NT2/D1 (cell line): Measurements from ENCODE around the gene RELL1.

ENCODE experiments used
- DNase-seq: peaks from one replicate; pipeline ENCODE4 v3.0.0-alpha.2; 2011; ENCODE audit warnings: low read depth, low spot score
- H3K27me3 ChIP-seq: 2 replicates; pipeline ENCODE4 v1.6.0; 2011; ENCODE audit warnings: mild to moderate bottlenecking; ENCODE audit not compliant: insufficient read length, insufficient read depth
- H3K36me3 ChIP-seq: 2 replicates; pipeline ENCODE4 v1.6.1; 2011; ENCODE audit warnings: mild to moderate bottlenecking, low read length, mixed read lengths; ENCODE audit not compliant: insufficient read depth, insufficient read length
- H3K4me1 ChIP-seq: 2 replicates; pipeline ENCODE4 v1.5.1; 2011; ENCODE audit not compliant: insufficient read depth, insufficient read length
- H3K4me3 ChIP-seq: 2 replicates; pipeline ENCODE4 v1.5.1; 2011; ENCODE audit warnings: low read depth; ENCODE audit not compliant: insufficient read length
- H3K9ac ChIP-seq: 2 replicates; pipeline ENCODE4 v1.6.0; 2011; ENCODE audit warnings: low read depth; ENCODE audit not compliant: insufficient read length
- H3K9me3 ChIP-seq: 2 replicates; pipeline ENCODE4 v1.5.1; 2011; ENCODE audit warnings: mild to moderate bottlenecking, low read length; ENCODE audit not compliant: insufficient read depth
- SUZ12 ChIP-seq: IDR thresholded peaks from 2 replicates; pipeline ENCODE4 v1.6.1; 2011; ENCODE audit not compliant: insufficient read length, insufficient read depth; ENCODE audit errors: extremely low read depth
- YY1 ChIP-seq: IDR thresholded peaks from 2 replicates; pipeline ENCODE4 v1.6.1; 2011; ENCODE audit not compliant: insufficient read length, insufficient read depth
- ZNF274 ChIP-seq: IDR thresholded peaks from 2 replicates; pipeline ENCODE4 v1.6.1; 2011; ENCODE audit warnings: mild to moderate bottlenecking, low read depth, low read length

RELL1 gene

GRCh38 chr4:37652747-37653527, 33.2 kb downstream of the RELL1 start:
- no peak overlapping the region for H3K4me3 ChIP-seq
- no peak for DNase-seq
- H3K9me3 ChIP-seq, result peaks cover 4% of the 10 kb centered on the region; the same call in 1 of the 2 replicates
- H3K36me3 ChIP-seq, result no peaks in the 10 kb centered on the region
- TF ChIP-seq ZNF274, result no peak
- TF ChIP-seq YY1, result no peak
- no peak for TF ChIP-seq SUZ12
- peaks cover 3% of the 10 kb centered on the region for H3K4me1 ChIP-seq
- H3K27me3 ChIP-seq, result no peaks in the 10 kb centered on the region
- H3K9ac ChIP-seq, result no peak overlapping the region

GRCh38 chr4:37651781-37652377, 34.3 kb downstream of the RELL1 start:
- Histone ChIP-seq H3K9ac (no peak overlapping the region), H3K4me3 (no peak overlapping the region), H3K9me3 (peaks cover 4% of the 10 kb centered on the region; the same call in 1 of the 2 replicates), H3K4me1 (peaks cover 3% of the 10 kb centered on the region), H3K36me3 (peaks cover 2% of the 10 kb centered on the region), H3K27me3 (no peaks in the 10 kb centered on the region)
- no peak for DNase-seq
- TF ChIP-seq YY1, result no peak
- no peak for TF ChIP-seq ZNF274
- TF ChIP-seq SUZ12, result no peak

- H3K4me1 ChIP-seq, result peaks cover 4% of the 10 kb centered on the region
- H3K4me3 ChIP-seq, result no peak overlapping the region
- peaks cover 4% of the 10 kb centered on the region for H3K36me3 ChIP-seq
- H3K9ac ChIP-seq, result no peak overlapping the region
- no peaks in the 10 kb centered on the region for H3K27me3 ChIP-seq
- H3K9me3 ChIP-seq, result no peaks in the 10 kb centered on the region
- TF ChIP-seq YY1 (no peak), SUZ12 (no peak), ZNF274 (no peak)
- DNase-seq, result no peak
Observed at GRCh38 chr4:37650481-37650880, 35.7 kb downstream of the RELL1 start.

- peaks cover 4% of the 10 kb centered on the region for H3K36me3 ChIP-seq
- no peaks in the 10 kb centered on the region for H3K9me3 ChIP-seq
- H3K4me3 ChIP-seq, result no peak overlapping the region
- no peaks in the 10 kb centered on the region for H3K27me3 ChIP-seq
- no peak for DNase-seq
- peaks cover 4% of the 10 kb centered on the region for H3K4me1 ChIP-seq
- TF ChIP-seq ZNF274, result no peak
- no peak for TF ChIP-seq SUZ12
- TF ChIP-seq YY1, result no peak
- H3K9ac ChIP-seq, result no peak overlapping the region
Observed at GRCh38 chr4:37649268-37649667, 36.9 kb downstream of the RELL1 start.

GRCh38 chr4:37648084-37648817, 37.9 kb downstream of the RELL1 start:
- peak; percentile 52 for DNase-seq
- Histone ChIP-seq H3K9ac (no peak overlapping the region), H3K36me3 (peaks cover 8% of the 10 kb centered on the region), H3K4me1 (peaks cover 4% of the 10 kb centered on the region), H3K4me3 (no peak overlapping the region), H3K27me3 (no peaks in the 10 kb centered on the region), H3K9me3 (no peaks in the 10 kb centered on the region)
- TF ChIP-seq YY1, result no peak
- TF ChIP-seq ZNF274, result no peak
- no peak for TF ChIP-seq SUZ12

- no peaks in the 10 kb centered on the region for H3K27me3 ChIP-seq
- no peak for DNase-seq
- no peaks in the 10 kb centered on the region for H3K9me3 ChIP-seq
- TF ChIP-seq YY1 (no peak), ZNF274 (no peak), SUZ12 (no peak)
- peaks cover 8% of the 10 kb centered on the region for H3K36me3 ChIP-seq
- H3K4me1 ChIP-seq, result peaks cover 4% of the 10 kb centered on the region
- no peak overlapping the region for H3K9ac ChIP-seq
- no peak overlapping the region for H3K4me3 ChIP-seq
Observed at GRCh38 chr4:37646247-37646646, 39.9 kb downstream of the RELL1 start.

- no peak for DNase-seq
- no peak overlapping the region for H3K9ac ChIP-seq
- peaks cover 4% of the 10 kb centered on the region for H3K4me1 ChIP-seq
- peaks cover 8% of the 10 kb centered on the region for H3K36me3 ChIP-seq
- no peaks in the 10 kb centered on the region for H3K27me3 ChIP-seq
- H3K4me3 ChIP-seq, result no peak overlapping the region
- H3K9me3 ChIP-seq, result no peaks in the 10 kb centered on the region
- TF ChIP-seq YY1 (no peak), SUZ12 (no peak), ZNF274 (no peak)
Observed at GRCh38 chr4:37645736-37646135, 40.4 kb downstream of the RELL1 start.
